GM15510 (cell line): ENCODE data around the gene MAML3.

Source experiments
- POLR2A ChIP-seq: IDR thresholded peaks from 3 replicates; pipeline ENCODE4 v1.6.1; 2011; ENCODE audit warnings: borderline replicate concordance; ENCODE audit not compliant: insufficient read length; ENCODE audit errors: extremely low read depth

The MAML3 gene

GRCh38 chr4:139740531-139741041 is 413.4 kb downstream of the MAML3 start:
- no peak for TF ChIP-seq POLR2A

- no peak for TF ChIP-seq POLR2A
These were observed 413.9 kb downstream of the MAML3 start for GRCh38 chr4:139740121-139740520.

GRCh38 chr4:139738846-139739613 is 415.0 kb downstream of the MAML3 start:
- TF ChIP-seq POLR2A = no peak

- no peak for TF ChIP-seq POLR2A
These were observed 417.3 kb downstream of the MAML3 start for GRCh38 chr4:139736661-139737060.

- TF ChIP-seq POLR2A = no peak
These were observed 417.7 kb downstream of the MAML3 start for GRCh38 chr4:139736274-139736660.

- TF ChIP-seq POLR2A = no peak
These were observed 418.4 kb downstream of the MAML3 start for GRCh38 chr4:139735381-139736273.

GRCh38 chr4:139734875-139735380 is 419.1 kb downstream of the MAML3 start:
- no peak for TF ChIP-seq POLR2A

- no peak for TF ChIP-seq POLR2A
These were observed 419.6 kb downstream of the MAML3 start for GRCh38 chr4:139734201-139734874.

GRCh38 chr4:139732991-139733570 is 420.9 kb downstream of the MAML3 start:
- TF ChIP-seq POLR2A = no peak

- no peak for TF ChIP-seq POLR2A
These were observed 425.1 kb downstream of the MAML3 start for GRCh38 chr4:139728840-139729239.

- no peak for TF ChIP-seq POLR2A
These were observed 425.8 kb downstream of the MAML3 start for GRCh38 chr4:139728146-139728545.

GRCh38 chr4:139726615-139727014 is 427.4 kb downstream of the MAML3 start:
- no peak for TF ChIP-seq POLR2A

- no peak for TF ChIP-seq POLR2A
These were observed 428.7 kb downstream of the MAML3 start for GRCh38 chr4:139725236-139725635.

GRCh38 chr4:139721789-139722188 is 432.2 kb downstream of the MAML3 start:
- TF ChIP-seq POLR2A = no peak
